ENCODE data around the gene TEX19.

DNA sequence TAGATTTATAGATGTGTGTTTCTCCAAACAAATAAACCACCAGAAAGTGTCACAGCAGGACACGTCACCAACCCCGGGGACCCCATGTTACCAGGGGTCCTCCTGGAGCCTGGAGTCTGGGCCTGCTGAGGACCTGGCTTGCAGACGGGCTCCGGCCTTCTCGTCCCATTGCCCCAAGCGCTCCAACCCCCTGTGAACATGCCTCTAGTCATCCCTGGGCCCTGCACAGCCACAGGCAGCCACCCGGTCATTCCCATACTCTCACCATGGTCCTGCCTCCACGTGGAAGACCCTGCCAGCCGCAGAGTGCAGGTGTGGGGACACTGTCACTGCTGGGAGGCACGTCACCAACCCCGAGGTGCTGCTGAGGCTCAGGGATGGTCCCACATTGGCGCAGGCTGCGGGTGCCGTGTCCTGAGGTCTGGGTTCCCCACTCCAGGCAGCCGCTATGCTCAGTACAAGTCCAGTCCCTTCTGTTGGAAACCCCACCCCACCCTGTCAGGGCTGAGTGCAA lies 30.0 kb upstream of the TEX19 start:
- TF ChIP-seq, protein P1, sequence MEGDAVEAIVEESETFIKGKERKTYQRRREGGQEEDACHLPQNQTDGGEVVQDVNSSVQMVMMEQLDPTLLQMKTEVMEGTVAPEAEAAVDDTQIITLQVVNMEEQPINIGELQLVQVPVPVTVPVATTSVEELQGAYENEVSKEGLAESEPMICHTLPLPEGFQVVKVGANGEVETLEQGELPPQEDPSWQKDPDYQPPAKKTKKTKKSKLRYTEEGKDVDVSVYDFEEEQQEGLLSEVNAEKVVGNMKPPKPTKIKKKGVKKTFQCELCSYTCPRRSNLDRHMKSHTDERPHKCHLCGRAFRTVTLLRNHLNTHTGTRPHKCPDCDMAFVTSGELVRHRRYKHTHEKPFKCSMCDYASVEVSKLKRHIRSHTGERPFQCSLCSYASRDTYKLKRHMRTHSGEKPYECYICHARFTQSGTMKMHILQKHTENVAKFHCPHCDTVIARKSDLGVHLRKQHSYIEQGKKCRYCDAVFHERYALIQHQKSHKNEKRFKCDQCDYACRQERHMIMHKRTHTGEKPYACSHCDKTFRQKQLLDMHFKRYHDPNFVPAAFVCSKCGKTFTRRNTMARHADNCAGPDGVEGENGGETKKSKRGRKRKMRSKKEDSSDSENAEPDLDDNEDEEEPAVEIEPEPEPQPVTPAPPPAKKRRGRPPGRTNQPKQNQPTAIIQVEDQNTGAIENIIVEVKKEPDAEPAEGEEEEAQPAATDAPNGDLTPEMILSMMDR (IDR thresholded peaks at IDR 0.05), result no peak
- TF ChIP-seq POLR2A (IDR thresholded peaks at IDR 0.05), result no peak
